Measurements from ENCODE around the gene ARVCF. TPM values are rescaled to one million over a fixed set of nuclear protein-coding genes. Genes with fewer than 3 reads are reported as not detected.

The ARVCF gene
- total and polyA plus RNA-seq, 9 of the 15 experiments (the other 6 are each of a cell fraction or from before 2014, with no cell fraction given), result 0.03 to 97.4 (median 15.6) TPM

GRCh38 chr22:20057596-20058268 lies 41.1 kb upstream of the ARVCF start (continued):
- TF ChIP-seq CHD7 (IDR thresholded peaks at IDR 0.05; ENCODE audit: low read depth, low read length) (no peak), BRCA1 (IDR thresholded peaks at IDR 0.05) (no peak), BRCA1 (CRISPR knock-in tag; IDR thresholded peaks at IDR 0.05) (no peak), RB1 (IDR thresholded peaks at IDR 0.05; ENCODE audit: low read depth) (no peak), ZNF12 (CRISPR knock-in tag; IDR thresholded peaks at IDR 0.05) (no peak), BRF2 (IDR thresholded peaks at IDR 0.05; ENCODE audit: borderline replicate concordance, insufficient read depth, insufficient read length) (no peak), BRD9 (IDR thresholded peaks at IDR 0.05; ENCODE audit: low read depth, partially characterized antibody) (no peak), ZFP30 (CRISPR knock-in tag; IDR thresholded peaks at IDR 0.05; ENCODE audit: borderline replicate concordance) (no peak), PHF21A (IDR thresholded peaks at IDR 0.05; ENCODE audit: borderline replicate concordance, low read depth) (no peak), CAMTA2 (CRISPR knock-in tag; conservative IDR thresholded peaks at IDR 0.05) (no peak), NFRKB (IDR thresholded peaks at IDR 0.05; ENCODE audit: low read depth) (no peak)
- TF ChIP-seq, protein P1, sequence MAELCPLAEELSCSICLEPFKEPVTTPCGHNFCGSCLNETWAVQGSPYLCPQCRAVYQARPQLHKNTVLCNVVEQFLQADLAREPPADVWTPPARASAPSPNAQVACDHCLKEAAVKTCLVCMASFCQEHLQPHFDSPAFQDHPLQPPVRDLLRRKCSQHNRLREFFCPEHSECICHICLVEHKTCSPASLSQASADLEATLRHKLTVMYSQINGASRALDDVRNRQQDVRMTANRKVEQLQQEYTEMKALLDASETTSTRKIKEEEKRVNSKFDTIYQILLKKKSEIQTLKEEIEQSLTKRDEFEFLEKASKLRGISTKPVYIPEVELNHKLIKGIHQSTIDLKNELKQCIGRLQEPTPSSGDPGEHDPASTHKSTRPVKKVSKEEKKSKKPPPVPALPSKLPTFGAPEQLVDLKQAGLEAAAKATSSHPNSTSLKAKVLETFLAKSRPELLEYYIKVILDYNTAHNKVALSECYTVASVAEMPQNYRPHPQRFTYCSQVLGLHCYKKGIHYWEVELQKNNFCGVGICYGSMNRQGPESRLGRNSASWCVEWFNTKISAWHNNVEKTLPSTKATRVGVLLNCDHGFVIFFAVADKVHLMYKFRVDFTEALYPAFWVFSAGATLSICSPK (IDR thresholded peaks at IDR 0.05; ENCODE audit: borderline replicate concordance), result no peak

Measured in K562 (cell line).